Activated gamma-delta T cell treated with anti-CD3 and anti-CD28 coated beads, Interleukin-2, amount 50 U/mL, for 16 hours (primary cell): ENCODE data around the gene GFRA4.

Source experiments
- DNase-seq: peaks from one replicate; pipeline ENCODE4 v3.0.0-alpha.2; 2020; ENCODE audit warnings: low read depth

GFRA4 gene

GRCh38 chr20:3663031-3663701 is at the start of gene GFRA4:
GFRA4 (minus strand) TSS chr20:3663399; CDS start chr20:3663399, 0 bp downstream.
- no peak for DNase-seq

GRCh38 chr20:3712279-3712873 is 49.2 kb upstream of the GFRA4 start, which contains the start of gene SIGLEC1:
SIGLEC1 (minus strand) TSS chr20:3712600; CDS start chr20:3707128, 5,472 bp downstream.
- DNase-seq = no peak

- no peak for DNase-seq
Measured at GRCh38 chr20:3711484-3711941, 48.3 kb upstream of the GFRA4 start.

- peak; percentile 69 for DNase-seq
Measured at GRCh38 chr20:3710703-3711483, 47.7 kb upstream of the GFRA4 start.

- no peak for DNase-seq
Measured at GRCh38 chr20:3710011-3710466, 46.8 kb upstream of the GFRA4 start.

- no peak for DNase-seq
Measured at GRCh38 chr20:3707508-3707899, 44.3 kb upstream of the GFRA4 start.

- no peak for DNase-seq
Measured at GRCh38 chr20:3706774-3707507, 43.7 kb upstream of the GFRA4 start.

- no peak for DNase-seq
Measured at GRCh38 chr20:3705970-3706739, 43.0 kb upstream of the GFRA4 start.

GRCh38 chr20:3705491-3705969 is 42.3 kb upstream of the GFRA4 start:
- DNase-seq = no peak

GRCh38 chr20:3704087-3704486 is 40.9 kb upstream of the GFRA4 start:
- no peak for DNase-seq

GRCh38 chr20:3702611-3703391 is 39.6 kb upstream of the GFRA4 start:
- no peak for DNase-seq

GRCh38 chr20:3701061-3701998 is 38.1 kb upstream of the GFRA4 start:
- no peak for DNase-seq

GRCh38 chr20:3699037-3699436 is 35.8 kb upstream of the GFRA4 start:
- no peak for DNase-seq

- DNase-seq = no peak
Measured at GRCh38 chr20:3698591-3699001, 35.4 kb upstream of the GFRA4 start.

- DNase-seq = no peak
Measured at GRCh38 chr20:3697588-3698305, 34.5 kb upstream of the GFRA4 start.

- no peak for DNase-seq
Measured at GRCh38 chr20:3696745-3697587, 33.8 kb upstream of the GFRA4 start.

GRCh38 chr20:3696200-3696599 is 33.0 kb upstream of the GFRA4 start:
- no peak for DNase-seq

- DNase-seq = no peak
Measured at GRCh38 chr20:3694864-3695263, 31.7 kb upstream of the GFRA4 start.
